ENCODE data around the gene ERGIC2. TPM values are rescaled to one million over a fixed set of nuclear protein-coding genes. Genes with fewer than 3 reads are reported as not detected.
A peak's percentile ranks its signal among the peaks of the same experiment; 100 is the strongest.
"Not testable (repeated sequence)": the region's sequence is repeated elsewhere in the genome, so short reads cannot be mapped to it uniquely, and the experiment has no call there.

Gene ERGIC2
- total RNA-seq, 1 experiment from 2014 or later = 111 TPM

DNA sequence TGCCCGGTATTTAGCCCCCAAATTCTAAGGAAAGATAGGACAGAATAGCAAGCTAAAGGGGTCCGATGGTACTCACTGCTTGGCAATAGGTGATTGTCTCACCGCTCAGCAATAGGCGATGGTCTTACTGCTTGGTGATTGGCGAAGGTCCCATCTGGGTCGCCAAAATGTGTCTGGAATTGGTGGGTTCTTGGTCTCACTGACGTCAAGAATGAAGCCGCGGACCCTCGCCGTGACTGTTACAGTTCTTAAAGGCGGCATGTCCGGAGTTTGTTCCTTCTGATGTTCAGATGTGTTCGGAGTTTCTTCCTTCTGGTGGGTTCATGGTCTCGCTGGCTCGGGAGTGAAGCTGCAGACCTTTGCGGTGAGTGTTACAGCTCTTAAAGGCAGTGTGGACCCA, 4.2 kb upstream of the ERGIC2 start:
- H3K36me3 ChIP-seq (ENCODE audit: control insufficient read depth, insufficient read depth, low read length); DNase-seq; H3K27me3 ChIP-seq (replicated peaks; ENCODE audit: control insufficient read depth, insufficient read depth, low read length); H3K4me1 Mint-ChIP-seq (ENCODE audit: low read depth, unreplicated experiment); H3K4me3 Mint-ChIP-seq (ENCODE audit: unreplicated experiment); CTCF ChIA-PET; POLR2A ChIA-PET; BruUV-seq (replicated peaks); H3K27me3 Mint-ChIP-seq (ENCODE audit: insufficient read depth, unreplicated experiment); H3K4me1 ChIP-seq; H3K9me3 Mint-ChIP-seq (ENCODE audit: unreplicated experiment); intact Hi-C loops (cut with micrococcal nuclease; ENCODE audit: unreplicated experiment); H3K4me3 ChIP-seq (ENCODE audit: low read depth, low read length); H3K27ac Mint-ChIP-seq (ENCODE audit: unreplicated experiment); H3K9me3 ChIP-seq: not testable (repeated sequence)
- H3K36me3 Mint-ChIP-seq (ENCODE audit: insufficient read depth, unreplicated experiment) = peaks cover 14% of the 10 kb centered on the region

DNA sequence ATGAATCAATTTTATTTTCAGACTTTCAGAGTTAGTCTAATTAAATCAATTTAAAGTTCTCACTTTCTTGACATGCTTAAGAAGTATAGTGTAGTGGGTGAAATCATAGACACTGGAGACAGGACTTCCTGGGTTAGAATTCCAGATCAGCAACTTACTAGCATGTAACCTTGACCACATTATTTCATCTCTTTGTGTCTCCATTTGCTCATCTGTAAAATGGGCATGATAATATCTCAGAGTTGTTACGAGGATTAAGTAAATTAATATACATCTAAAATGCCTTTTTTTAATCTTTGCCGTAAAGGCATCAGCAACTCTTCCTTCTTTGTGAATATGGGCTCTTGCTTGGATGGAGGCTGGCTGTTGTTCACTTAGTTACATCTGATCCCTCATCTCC, 1.3 kb upstream of the ERGIC2 start:
- Mint-ChIP-seq H3K27ac (ENCODE audit: unreplicated experiment) (peak overlapping the region; percentile 98), H3K36me3 (ENCODE audit: insufficient read depth, unreplicated experiment) (peaks cover 16% of the 10 kb centered on the region), H3K4me1 (ENCODE audit: low read depth, unreplicated experiment) (peaks cover 7% of the 10 kb centered on the region), H3K27me3 (ENCODE audit: insufficient read depth, unreplicated experiment) (no peaks in the 10 kb centered on the region), H3K4me3 (ENCODE audit: unreplicated experiment) (peak overlapping the region; percentile 98), H3K9me3 (ENCODE audit: unreplicated experiment) (no peaks in the 10 kb centered on the region)
- Histone ChIP-seq H3K9me3 (no peaks in the 10 kb centered on the region), H3K27me3 (replicated peaks; ENCODE audit: control insufficient read depth, insufficient read depth, low read length) (no peaks in the 10 kb centered on the region), H3K36me3 (ENCODE audit: control insufficient read depth, insufficient read depth, low read length) (no peaks in the 10 kb centered on the region), H3K4me3 (ENCODE audit: low read depth, low read length) (no peak overlapping the region; the same call in 1 of the 2 replicates), H3K4me1 (peaks cover 11% of the 10 kb centered on the region; the same call in 1 of the 2 replicates)
- POLR2A ChIA-PET = no interaction called here
- DNase-seq = no peak
- TF ChIP-seq, protein P1, sequence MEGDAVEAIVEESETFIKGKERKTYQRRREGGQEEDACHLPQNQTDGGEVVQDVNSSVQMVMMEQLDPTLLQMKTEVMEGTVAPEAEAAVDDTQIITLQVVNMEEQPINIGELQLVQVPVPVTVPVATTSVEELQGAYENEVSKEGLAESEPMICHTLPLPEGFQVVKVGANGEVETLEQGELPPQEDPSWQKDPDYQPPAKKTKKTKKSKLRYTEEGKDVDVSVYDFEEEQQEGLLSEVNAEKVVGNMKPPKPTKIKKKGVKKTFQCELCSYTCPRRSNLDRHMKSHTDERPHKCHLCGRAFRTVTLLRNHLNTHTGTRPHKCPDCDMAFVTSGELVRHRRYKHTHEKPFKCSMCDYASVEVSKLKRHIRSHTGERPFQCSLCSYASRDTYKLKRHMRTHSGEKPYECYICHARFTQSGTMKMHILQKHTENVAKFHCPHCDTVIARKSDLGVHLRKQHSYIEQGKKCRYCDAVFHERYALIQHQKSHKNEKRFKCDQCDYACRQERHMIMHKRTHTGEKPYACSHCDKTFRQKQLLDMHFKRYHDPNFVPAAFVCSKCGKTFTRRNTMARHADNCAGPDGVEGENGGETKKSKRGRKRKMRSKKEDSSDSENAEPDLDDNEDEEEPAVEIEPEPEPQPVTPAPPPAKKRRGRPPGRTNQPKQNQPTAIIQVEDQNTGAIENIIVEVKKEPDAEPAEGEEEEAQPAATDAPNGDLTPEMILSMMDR (IDR thresholded peaks at IDR 0.05; ENCODE audit: insufficient read depth in 1 of 2, low read depth in 1 of 2, low read length in 1 of 2, severe bottlenecking in 1 of 2, unreplicated experiment in 1 of 2) = no peak
- BruUV-seq (replicated peaks) = no TSS peak
- intact Hi-C loops (cut with micrococcal nuclease; ENCODE audit: unreplicated experiment) = no loop called here
- CTCF ChIA-PET = no interaction called here

DNA sequence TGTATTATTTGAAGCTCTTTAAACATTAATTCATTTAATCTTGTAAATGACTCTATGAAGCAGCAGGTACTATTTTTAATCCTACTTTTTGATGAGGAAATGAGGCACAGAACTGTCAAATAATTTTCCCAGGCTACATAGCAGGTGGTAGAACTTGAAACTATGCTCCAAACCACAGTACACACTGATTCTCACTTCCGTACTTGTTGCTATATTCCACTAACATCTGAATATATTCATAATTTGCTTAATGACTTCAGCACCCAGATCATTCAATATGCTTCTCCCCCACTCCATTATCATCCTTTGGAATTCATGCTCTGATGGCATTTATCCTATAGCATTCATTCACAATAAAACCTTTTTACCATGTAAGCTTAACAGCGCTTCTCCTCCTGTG, 4.9 kb downstream of the ERGIC2 start:
- H3K4me1 Mint-ChIP-seq (ENCODE audit: low read depth, unreplicated experiment) = peaks cover 17% of the 10 kb centered on the region
- no peak for DNase-seq
- H3K36me3 Mint-ChIP-seq (ENCODE audit: insufficient read depth, unreplicated experiment) = peaks cover 12% of the 10 kb centered on the region
- Histone ChIP-seq H3K27me3 (replicated peaks; ENCODE audit: control insufficient read depth, insufficient read depth, low read length) (no peaks in the 10 kb centered on the region), H3K4me3 (ENCODE audit: low read depth, low read length) (no peak overlapping the region), H3K9me3 (no peaks in the 10 kb centered on the region), H3K4me1 (peaks cover 24% of the 10 kb centered on the region), H3K36me3 (ENCODE audit: control insufficient read depth, insufficient read depth, low read length) (no peaks in the 10 kb centered on the region)
- intact Hi-C loops (cut with micrococcal nuclease; ENCODE audit: unreplicated experiment) = no loop called here
- no peak overlapping the region for H3K27ac Mint-ChIP-seq (ENCODE audit: unreplicated experiment)
- no peak overlapping the region for H3K4me3 Mint-ChIP-seq (ENCODE audit: unreplicated experiment)
- no peaks in the 10 kb centered on the region for H3K27me3 Mint-ChIP-seq (ENCODE audit: insufficient read depth, unreplicated experiment)
- CTCF ChIA-PET = no interaction called here
- no TSS peak for BruUV-seq (replicated peaks)
- no peaks in the 10 kb centered on the region for H3K9me3 Mint-ChIP-seq (ENCODE audit: unreplicated experiment)
- POLR2A ChIA-PET = no interaction called here
- TF ChIP-seq, protein P1 (IDR thresholded peaks at IDR 0.05; ENCODE audit: insufficient read depth in 1 of 2, low read depth in 1 of 2, low read length in 1 of 2, severe bottlenecking in 1 of 2, unreplicated experiment in 1 of 2) = no peak

DNA sequence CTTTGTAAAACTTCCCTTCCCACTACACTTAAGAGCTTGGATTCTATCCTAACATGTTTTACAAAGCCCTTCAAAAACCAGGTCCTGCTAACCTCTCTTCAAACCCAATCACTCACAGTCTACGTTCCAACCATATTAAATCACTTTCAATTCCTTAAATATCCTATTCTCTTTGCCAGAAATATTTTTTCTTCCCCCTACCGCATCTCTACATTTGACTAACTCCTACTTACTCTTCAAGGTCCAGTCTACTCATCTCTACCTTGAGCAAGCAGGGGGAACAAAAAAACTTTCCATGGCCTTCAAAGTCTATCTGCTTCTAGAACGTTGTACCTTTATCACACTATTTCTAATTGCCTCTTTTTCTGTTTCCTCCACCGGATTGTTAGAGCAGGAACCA, 6.1 kb downstream of the ERGIC2 start:
- TF ChIP-seq, protein P1 (IDR thresholded peaks at IDR 0.05; ENCODE audit: insufficient read depth in 1 of 2, low read depth in 1 of 2, low read length in 1 of 2, severe bottlenecking in 1 of 2, unreplicated experiment in 1 of 2) = no peak
- DNase-seq = no peak
- H3K36me3 ChIP-seq (ENCODE audit: control insufficient read depth, insufficient read depth, low read length) = no peaks in the 10 kb centered on the region
- Mint-ChIP-seq H3K27ac (ENCODE audit: unreplicated experiment) (no peak overlapping the region), H3K4me3 (ENCODE audit: unreplicated experiment) (no peak overlapping the region), H3K27me3 (ENCODE audit: insufficient read depth, unreplicated experiment) (no peaks in the 10 kb centered on the region), H3K4me1 (ENCODE audit: low read depth, unreplicated experiment) (peaks cover 17% of the 10 kb centered on the region), H3K9me3 (ENCODE audit: unreplicated experiment) (no peaks in the 10 kb centered on the region), H3K36me3 (ENCODE audit: insufficient read depth, unreplicated experiment) (no peaks in the 10 kb centered on the region)
- intact Hi-C loops (cut with micrococcal nuclease; ENCODE audit: unreplicated experiment) = no loop called here
- no TSS peak for BruUV-seq (replicated peaks)
- H3K27me3 ChIP-seq (replicated peaks; ENCODE audit: control insufficient read depth, insufficient read depth, low read length) = no peaks in the 10 kb centered on the region
- H3K9me3 ChIP-seq = no peaks in the 10 kb centered on the region
- CTCF ChIA-PET = no interaction called here
- peaks cover 24% of the 10 kb centered on the region for H3K4me1 ChIP-seq
- H3K4me3 ChIP-seq (ENCODE audit: low read depth, low read length) = no peak overlapping the region
- POLR2A ChIA-PET = no interaction called here

All from Caco-2 (cell line).